GM18907 (cell line): Measurements from ENCODE around the gene PLET1.
A peak's percentile ranks its signal among the peaks of the same experiment; 100 is the strongest.

ENCODE experiments used
- ATAC-seq: cut with Tn5 transposase; IDR thresholded peaks from one replicate; pipeline ENCODE4 v1.9.1; 2021; ENCODE audit warnings: mild to moderate bottlenecking, moderate library complexity; ENCODE audit not compliant: unreplicated experiment

PLET1 gene

GRCh38 chr11:112260490-112260889 is at the start of gene PLET1:
Gene PLET1, minus strand, starts transcription at chr11:112260860. Its CDS starts 271 bp downstream, at chr11:112260589.
- ATAC-seq: no peak

- ATAC-seq: no peak
These were observed 49.8 kb upstream of the PLET1 start for GRCh38 chr11:112310419-112310818.

- no peak for ATAC-seq
These were observed 48.0 kb upstream of the PLET1 start for GRCh38 chr11:112308651-112309050.

GRCh38 chr11:112307616-112308015 is 47.0 kb upstream of the PLET1 start:
- ATAC-seq: no peak

- no peak for ATAC-seq
These were observed 45.6 kb upstream of the PLET1 start for GRCh38 chr11:112306230-112306629.

- ATAC-seq: no peak
These were observed 44.3 kb upstream of the PLET1 start for GRCh38 chr11:112304914-112305313.

GRCh38 chr11:112303616-112304015 is 43.0 kb upstream of the PLET1 start:
- ATAC-seq: no peak

GRCh38 chr11:112302226-112302868 is 41.7 kb upstream of the PLET1 start:
- no peak for ATAC-seq

GRCh38 chr11:112300094-112300786 is 39.6 kb upstream of the PLET1 start:
- ATAC-seq: no peak

- ATAC-seq: no peak
These were observed 37.9 kb upstream of the PLET1 start for GRCh38 chr11:112298535-112298934.

GRCh38 chr11:112297248-112297866 is 36.7 kb upstream of the PLET1 start:
- no peak for ATAC-seq

GRCh38 chr11:112296044-112296443 is 35.4 kb upstream of the PLET1 start:
- no peak for ATAC-seq

GRCh38 chr11:112294688-112295340 is 34.2 kb upstream of the PLET1 start:
- no peak for ATAC-seq

- ATAC-seq: no peak
These were observed 33.0 kb upstream of the PLET1 start for GRCh38 chr11:112293614-112294013.

GRCh38 chr11:112292785-112293407 is 32.2 kb upstream of the PLET1 start:
- ATAC-seq: no peak

GRCh38 chr11:112292188-112292587 is 31.5 kb upstream of the PLET1 start:
- ATAC-seq: no peak

- ATAC-seq: no peak
These were observed 30.5 kb upstream of the PLET1 start for GRCh38 chr11:112291191-112291590.

GRCh38 chr11:112290493-112290850 is 29.8 kb upstream of the PLET1 start:
- ATAC-seq: no peak

GRCh38 chr11:112289588-112290492 is 29.2 kb upstream of the PLET1 start:
- peak; percentile 87 for ATAC-seq

GRCh38 chr11:112288021-112288420 is 27.4 kb upstream of the PLET1 start:
- no peak for ATAC-seq
